HG03135 (cell line): ENCODE results near the gene PPP1R16B.
"Not testable (repeated sequence)": the region's sequence is repeated elsewhere in the genome, so short reads cannot be mapped to it uniquely, and the experiment has no call there.

Experiments used
- ATAC-seq: cut with Tn5 transposase; IDR thresholded peaks from one replicate; pipeline ENCODE4 v1.9.1; 2021; ENCODE audit warnings: mild to moderate bottlenecking, moderate library complexity; ENCODE audit not compliant: unreplicated experiment

Gene PPP1R16B

DNA sequence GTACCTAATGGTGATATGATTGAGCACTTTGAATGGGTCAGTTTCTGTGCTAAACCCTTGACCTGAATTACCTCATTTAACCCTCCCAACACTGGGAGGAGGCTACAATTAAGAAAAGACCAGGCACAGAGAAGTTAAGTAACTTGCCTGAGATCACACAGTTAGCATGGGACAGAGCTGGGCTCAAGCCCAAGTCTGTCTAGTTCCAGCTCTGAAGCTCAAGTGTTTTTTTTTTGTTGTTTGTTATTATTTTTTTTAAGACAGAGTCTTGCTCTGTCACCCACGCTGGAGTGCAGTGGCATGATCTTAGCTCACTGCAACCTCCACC, 124.7 kb downstream of the PPP1R16B start:
- no peak for ATAC-seq

DNA sequence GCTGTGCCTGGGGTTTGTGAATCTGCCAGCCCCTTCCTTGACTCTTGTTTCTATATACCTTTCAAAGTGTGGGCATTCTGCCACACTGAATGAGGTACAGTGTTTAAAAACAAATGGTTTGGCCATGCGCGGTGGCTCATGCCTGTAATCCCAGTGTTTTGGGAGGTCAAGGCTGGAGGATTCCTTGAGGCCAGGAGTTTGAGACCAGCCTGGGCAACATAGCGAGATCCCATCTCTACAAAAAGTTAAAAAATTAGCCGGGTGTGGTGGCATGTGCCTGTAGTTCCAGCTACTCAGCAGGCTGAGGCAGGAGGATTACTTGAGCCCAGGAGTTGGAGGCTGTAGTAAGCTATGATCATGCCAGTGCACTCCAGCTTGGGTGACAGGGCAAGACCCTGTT, 126.5 kb downstream of the PPP1R16B start:
- ATAC-seq = no peak

DNA sequence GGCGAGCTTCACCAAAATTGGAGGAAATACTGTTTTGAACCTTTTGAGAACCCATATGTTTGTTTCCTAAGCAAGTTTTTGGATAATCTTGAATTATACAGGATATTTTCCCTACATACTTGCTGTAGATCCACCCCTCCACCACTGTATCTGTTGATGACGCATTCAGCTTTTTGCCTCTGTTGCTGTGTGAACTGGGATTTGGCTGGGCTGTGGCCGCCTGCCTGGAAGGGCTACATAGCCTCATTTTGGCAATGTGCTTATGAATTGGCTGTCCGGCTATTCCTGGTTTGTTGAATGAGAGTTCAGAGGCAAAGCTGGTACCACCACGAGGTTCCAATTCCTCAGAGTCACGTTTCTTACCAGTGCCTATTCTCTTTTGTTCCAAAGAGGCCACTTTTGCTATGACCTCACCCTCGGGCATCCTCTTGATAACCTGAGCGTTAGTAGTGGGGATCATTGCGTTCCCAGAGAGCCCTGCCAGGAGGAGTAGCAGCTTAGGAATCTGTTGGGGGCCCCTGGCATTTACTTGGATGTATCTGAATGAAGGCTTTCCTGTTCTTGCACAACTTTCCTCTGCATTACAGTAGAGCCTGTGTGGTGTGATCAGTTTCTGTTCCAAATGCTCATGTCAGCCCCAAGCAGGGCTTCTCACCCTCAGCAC, 127.1 kb downstream of the PPP1R16B start:
- ATAC-seq = no peak

DNA sequence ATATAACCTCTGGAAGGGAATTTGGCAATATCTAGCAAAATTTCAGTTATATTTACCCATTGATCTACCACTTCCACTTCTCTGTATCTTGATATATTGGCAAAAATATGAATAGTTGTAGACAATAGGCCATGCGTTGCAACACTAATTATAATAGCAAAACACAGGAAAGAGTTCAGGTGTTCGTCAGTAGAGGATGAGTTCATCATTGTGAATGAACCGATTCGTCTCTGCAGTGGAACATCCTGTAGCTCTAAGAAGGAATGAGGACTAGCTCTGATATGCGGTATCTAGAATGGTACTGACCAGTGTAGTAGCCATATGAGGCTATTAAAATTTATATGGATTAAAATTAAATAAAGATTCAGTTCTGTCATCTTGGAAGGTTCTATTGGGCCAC, 129.0 kb downstream of the PPP1R16B start:
- ATAC-seq = no peak

DNA sequence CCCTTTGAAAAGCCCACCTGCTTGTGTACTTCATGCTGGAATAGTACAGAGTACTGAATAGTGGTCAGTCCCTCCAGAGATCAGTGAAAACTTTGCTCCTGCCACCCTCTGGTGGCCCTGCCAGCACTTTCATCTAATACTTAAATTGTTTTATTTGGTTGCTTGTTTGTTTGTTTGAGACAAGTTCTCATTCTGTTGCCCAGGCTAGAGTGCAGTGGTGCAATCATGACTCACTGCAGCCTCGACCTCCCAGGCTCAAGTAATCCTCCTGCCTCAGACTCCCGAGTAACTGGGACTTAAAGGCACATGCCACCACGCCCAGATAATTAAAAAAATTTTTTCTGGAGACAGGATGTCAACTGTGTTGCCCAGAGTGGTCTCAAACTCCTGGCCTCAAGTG, 129.8 kb downstream of the PPP1R16B start:
- ATAC-seq = no peak

DNA sequence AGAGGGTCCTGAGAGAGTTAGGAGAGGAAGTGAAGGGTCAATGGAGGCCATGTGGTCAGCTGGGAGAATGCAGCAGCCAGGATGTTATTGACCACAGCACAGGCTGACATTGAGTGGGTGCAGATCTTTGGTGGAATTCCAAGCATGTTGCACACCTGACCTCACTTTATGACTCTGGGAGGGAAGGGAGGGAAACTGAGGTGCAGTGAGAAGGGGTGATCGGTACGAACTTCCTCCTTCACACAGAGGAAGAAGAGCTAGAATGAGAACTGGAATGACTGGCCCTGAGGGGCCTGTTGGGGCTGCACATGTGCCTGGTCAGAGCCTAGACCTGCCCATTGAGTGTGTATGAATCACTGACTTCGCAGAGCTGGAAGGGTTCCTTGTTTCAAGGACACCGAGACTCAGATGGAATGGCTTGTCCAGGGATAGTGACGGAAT, 130.5 kb downstream of the PPP1R16B start:
- ATAC-seq = no peak

DNA sequence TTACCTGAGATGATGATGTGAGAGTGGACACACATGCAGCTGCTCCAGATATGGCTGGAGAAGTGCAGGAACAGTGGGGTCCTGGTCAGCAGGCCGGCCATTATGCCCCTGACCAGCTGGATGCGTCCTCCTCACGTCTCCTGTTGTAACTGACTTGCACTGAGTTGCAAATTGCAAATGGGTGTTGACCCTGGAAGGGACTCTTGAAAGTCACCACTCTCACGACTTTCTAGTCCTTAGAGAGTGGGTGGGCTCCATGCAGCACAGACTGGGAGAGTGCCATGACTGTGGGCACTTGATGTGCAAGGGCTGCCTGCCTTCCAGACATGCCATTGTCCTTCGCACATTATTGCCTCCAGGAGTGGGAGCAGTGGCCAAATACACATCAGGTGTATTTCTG, 131.5 kb downstream of the PPP1R16B start:
- no peak for ATAC-seq

DNA sequence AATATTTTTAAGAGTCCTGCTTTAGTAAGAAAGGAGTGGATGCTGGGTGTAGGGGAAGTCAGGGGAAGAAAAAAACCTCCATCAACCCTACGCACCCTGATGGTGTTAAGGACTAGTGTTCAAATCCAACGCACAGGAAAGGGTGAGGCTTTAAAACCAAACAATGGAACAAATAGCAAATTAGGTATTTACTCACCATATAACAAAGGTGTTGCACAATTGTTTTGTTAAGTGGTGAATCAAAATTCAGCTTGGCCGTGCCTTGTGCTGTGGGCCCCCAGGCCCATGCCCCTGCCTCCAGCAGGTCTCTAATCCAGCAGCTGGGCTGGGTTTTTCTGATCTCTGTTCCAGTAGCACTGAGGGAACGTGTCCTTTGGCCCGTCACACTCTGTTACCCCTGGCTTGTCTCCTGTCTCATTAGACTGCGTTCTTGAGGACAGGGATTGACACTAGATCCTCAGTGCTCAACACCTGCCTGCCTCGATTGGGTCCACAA, 132.5 kb downstream of the PPP1R16B start:
- ATAC-seq = no peak

DNA sequence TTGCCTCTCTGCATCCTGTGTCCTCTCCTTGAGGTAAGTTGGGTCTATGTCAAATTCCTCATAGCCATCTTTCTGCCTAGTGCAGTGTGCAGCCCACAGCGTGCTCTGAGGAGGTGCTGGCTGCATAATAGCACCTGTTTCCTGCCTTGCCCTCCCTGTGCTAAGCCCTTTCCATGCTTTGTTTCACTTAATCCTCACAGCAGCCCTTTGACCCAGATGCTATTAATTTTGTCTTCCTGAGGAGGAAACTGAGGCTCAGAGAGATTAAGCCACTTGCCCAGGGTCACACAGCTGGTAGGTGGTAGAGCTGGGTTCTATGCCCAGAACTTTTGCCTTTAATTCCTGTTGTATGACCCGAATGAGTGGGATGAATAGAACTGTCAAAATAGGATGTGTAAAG, 134.2 kb downstream of the PPP1R16B start:
- ATAC-seq = no peak

DNA sequence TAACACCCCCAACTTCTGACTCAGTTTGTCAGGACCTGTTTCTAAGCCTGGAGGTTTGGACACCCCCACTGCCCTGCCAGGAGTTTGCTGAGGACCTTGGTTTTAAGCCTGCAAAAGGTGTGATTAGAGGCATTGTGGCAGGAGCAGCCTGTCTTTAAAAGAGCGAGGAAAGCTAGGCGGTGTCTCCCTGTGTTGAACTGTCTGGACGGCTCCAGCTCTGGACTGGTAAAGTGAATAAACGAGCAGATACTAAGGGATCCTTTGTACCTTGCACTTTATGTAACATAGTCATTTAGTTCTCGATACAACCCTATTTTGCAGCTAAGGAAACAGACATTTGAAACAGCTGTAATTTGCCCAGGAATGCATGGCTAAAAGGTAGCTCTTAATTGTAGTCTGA, 135.1 kb downstream of the PPP1R16B start:
- no peak for ATAC-seq

DNA sequence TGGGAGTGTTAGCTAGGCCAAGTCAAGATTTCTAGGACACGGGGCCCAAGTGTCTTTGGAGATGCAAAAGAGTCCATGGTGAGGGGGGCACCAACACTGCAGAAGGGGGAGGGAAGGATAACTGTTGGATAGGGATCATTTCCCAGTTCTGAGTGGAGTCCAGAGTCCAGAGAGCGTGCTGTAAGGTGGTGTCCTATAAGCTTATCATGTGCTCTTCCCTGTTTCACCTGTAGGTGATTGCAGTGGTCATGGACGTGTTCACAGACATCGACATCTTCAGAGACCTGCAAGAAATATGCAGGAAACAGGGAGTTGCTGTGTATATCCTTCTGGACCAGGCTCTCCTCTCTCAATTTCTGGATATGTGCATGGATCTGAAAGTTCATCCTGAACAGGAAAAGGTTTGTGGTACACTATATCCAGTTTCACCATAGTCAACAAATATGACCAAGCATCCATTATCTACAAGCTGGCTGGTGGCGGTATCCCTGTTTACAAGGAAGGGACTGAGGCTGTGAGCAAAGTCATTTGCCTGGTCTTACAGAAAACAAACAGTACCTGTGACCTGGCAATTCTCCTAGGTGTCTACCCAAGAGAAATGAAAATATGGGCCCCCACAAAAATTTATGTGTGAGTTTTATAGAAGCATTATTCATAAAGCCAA, 136.4 kb downstream of the PPP1R16B start:
- no peak for ATAC-seq

DNA sequence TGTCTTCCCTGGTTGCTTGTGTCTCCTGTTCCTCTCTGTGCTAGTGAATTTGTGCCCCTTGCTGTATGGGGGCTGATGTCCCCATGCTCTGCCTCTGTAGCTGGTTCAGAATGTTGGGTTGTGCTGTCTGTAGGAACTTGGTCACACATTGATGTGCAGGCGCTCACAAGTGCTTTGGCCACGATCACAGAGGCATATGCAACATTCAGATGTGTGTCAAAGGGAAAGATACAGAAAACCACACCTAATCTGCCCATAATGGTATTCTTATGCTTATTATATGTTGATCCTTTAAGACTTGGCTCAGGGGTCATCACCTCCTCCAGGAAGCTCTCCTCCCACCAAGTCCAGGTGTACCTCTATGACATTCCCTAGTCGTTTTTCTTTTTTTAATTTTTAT, 139.5 kb downstream of the PPP1R16B start:
- ATAC-seq = no peak

DNA sequence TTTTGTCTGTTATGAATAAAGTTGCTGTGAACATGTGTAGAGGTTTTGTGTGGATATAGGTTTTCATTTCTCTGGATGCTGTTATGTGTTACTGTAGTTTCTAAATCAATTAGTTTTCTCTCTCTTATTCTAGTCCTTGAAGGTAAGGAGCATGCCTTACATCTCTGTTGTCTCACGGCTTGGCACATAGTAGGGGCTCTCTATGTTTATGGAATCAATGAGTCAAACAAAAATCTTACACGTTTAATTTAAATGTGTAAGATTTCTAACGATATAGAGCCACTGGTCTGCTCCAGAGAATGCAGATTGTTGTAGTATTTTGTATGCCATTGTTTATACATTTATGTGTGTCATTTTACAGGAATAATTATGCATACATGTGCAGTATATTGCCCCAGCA, 141.3 kb downstream of the PPP1R16B start:
- ATAC-seq = no peak

DNA sequence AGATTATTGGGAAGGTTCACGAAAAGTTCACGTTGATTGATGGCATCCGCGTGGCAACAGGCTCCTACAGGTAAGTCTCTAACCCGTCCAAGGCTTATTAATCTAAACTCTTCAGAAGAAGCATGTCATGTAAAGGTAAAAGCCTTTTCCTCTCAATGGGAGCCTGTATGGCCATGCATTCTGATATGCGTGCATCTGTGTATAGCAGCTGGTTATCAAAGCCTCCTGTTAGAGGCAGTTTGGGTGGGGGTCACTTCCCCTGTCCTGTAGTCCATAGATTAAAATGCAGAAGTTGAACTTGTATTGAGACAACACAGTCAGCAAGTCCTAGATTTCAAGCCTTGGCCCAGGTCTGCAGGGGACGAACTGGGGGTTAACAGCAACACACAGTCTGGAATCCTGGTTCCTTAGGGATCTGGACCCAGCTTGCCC, 142.4 kb downstream of the PPP1R16B start:
- ATAC-seq = no peak

DNA sequence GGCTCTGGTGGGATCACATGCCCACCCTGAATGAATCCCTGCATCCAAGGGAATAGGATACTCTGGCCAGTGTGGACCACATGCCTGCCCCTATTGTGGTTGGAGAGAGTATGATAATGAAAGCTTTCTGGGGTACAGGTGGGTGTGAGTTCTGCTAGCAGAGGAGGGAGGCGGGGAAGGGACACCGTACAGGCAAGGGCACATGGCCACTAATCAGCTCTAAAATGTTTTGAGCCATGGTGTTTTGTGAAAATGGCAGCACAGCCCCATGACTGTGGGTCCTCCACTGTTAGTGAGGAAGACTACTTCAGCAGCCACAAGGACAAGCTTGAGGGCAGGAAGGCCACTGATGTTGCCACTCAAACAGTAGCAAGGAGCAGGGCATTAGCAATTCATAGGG, 144.8 kb downstream of the PPP1R16B start:
- no peak for ATAC-seq

DNA sequence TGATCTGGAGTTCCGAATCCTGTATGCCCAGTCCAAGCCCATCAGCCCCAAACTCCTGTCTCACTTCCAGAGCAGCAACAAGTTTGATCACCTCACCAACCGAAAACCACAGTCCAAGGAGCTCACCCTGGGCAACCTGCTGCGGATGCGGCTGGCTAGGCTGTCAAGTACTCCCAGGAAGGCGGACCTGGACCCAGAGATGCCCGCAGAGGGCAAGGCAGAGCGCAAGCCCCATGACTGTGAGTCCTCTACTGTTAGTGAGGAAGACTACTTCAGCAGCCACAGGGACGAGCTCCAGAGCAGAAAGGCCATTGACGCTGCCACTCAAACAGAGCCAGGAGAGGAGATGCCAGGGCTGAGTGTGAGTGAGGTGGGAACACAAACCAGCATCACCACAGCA, 146.1 kb downstream of the PPP1R16B start:
- no peak for ATAC-seq

DNA sequence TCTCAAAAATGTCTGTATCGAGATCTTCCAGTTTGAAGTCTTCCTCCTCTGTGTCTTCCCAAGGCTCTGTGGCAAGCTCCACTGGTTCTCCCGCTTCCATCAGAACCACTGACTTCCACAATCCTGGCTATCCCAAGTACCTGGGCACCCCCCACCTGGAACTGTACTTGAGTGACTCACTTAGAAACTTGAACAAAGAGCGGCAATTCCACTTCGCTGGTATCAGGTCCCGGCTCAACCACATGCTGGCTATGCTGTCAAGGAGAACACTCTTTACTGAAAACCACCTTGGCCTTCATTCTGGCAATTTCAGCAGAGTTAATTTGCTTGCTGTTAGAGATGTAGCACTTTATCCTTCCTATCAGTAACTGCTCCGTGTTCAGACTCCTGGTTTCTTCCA, 146.7 kb downstream of the PPP1R16B start:
- ATAC-seq = no peak

DNA sequence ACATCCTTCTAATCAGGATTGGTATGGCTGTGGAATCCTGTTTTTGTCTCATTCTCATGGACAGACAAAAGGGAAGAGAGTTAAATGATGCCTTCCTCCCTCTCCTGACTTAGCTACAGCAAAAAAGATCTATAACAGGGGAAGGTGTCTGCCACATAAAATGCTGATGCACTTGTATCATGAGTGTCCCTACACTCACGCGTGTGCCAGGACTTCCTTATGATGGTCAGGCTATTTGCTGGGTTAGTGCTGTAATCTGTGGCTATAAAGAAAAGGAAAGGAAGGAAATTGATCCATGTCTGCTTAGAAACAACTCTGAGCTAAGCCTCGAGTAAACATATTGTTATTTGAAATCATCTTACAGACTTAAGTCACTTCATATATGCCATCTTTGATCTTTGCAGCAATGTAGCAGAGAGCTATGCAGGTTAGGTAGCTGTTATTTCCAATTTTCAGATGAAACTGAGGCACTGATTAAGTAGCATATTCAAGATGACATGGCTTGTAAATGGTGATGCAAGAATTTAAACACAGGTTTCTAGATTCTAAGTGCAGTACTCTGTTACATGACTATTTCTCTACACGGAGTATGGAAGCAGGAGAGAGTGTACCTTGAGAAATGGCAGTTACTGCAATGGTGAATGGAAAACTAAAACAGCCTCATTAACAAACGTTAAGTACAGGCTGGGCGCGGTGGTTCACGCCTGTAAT, 148.3 kb downstream of the PPP1R16B start:
- ATAC-seq = no peak

DNA sequence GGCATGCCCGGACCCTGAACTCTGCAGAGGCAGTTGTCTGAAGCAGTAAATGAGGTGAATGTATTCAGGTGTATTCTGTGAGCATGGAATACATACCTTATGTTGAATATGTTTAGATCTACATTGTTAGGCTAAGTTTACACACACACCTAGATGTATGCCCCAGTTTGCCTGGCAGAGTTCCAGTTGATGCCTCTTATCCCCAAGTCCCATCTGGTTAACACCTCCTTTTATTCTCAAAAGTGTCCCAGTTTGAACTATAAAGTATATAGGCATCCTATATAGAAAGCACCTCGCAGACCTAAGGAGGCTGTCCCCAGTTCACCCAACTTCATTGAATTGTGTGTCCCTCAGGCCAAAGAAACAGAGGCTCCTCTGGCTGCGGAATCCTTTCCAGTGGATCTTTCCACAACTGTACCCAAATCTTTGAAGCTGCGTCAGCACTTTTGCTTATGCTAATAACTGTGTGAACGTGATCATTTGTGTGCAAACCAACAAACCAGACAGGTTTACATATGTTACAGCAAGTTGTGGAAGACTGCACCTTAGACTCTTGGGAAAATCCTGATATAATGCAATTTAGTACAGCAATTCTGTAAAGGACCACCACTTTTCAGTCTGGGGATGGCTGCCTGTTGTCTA, 151.9 kb downstream of the PPP1R16B start:
- no peak for ATAC-seq

DNA sequence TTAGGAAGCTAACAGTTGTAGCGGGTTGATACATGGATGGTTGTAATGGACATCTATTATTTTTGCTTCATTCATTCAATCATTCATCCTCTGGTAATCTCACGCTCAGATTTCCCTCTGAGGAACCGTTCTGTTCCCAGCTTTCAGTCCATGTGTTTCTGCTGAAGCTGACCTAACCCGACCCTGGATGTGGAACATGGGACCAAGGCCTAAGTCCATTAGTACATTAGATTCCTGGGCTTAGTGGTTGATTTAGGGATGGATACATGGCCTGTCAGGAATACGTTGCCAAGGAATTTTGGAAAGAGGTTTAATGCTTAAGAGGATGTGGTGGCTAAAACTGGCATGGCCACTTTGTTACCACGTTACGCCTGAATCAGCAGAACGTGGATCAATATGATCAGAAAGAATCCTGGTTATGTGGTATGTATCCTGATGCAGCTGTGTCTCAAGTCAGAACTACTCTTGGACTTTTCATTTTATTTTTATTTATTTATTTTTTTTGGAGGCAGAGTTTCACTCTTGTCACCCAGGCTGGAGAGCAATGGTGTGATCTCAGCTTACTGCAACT, 152.5 kb downstream of the PPP1R16B start:
- ATAC-seq = no peak

DNA sequence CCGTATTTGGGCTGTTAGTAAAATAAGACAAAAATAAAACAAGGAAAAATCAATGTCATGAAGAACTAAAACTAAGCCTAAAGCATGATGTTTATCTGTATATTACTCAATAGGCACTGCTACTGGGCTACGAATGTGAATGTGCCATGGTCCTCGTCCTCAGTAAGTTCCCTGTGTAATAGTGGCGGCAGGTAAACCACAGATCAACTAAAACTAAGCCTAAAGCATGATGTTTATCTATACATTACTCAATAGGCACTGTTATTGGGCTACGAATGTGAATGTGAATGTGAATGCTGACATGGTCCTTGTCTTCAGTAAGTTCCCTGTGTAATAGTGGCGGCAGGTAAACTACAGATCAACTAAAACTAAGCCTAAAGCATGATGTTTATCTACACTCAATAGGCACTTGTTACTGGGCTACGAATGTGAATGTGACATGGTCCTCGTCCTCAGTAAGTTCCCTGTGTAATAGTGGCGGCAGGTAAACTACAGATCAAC, 154.7 kb downstream of the PPP1R16B start:
- ATAC-seq = not testable (repeated sequence)
